CD4-positive, alpha-beta T cell (primary cell): ENCODE data around the gene PDILT. TPM values are rescaled to one million over a fixed set of nuclear protein-coding genes. Genes with fewer than 3 reads are reported as not detected.

Experiments used
- ATAC-seq: fragments of 200-7000 bp; cut with Tn5 transposase; one replicate; pipeline ENCODE4 v1.10.0; 2022; ENCODE audit warnings: mild to moderate bottlenecking; ENCODE audit not compliant: poor library complexity
- CTCF ChIA-PET: fragments of 350-600 bp; sonication (Branson Sonifier 250); formaldehyde crosslinking; loops from one replicate; lab custom pipeline; 2021; ENCODE audit warnings: antibody characterized with exemption, inconsistent platforms; lab: Charles Lee
- POLR2A ChIA-PET: fragments of 350-600 bp; sonication (Branson Sonifier 250); formaldehyde crosslinking; loops from one replicate; lab custom pipeline; 2021; ENCODE audit warnings: antibody characterized with exemption, inconsistent platforms; lab: Charles Lee
- DNase-seq, 14 experiments: peaks; one replicate each; pipeline ENCODE4 v3.0.0-alpha.2; 2013 to 2020; ENCODE audit warnings: mixed read lengths in 2 of 14
- H3K27ac ChIP-seq, 2 donors: one replicate each; pipeline versions ENCODE4 v1.5.1 to v1.7.0; 2013; ENCODE audit warnings: low read length in 2 of 2, low read depth in 1 of 2, mild to moderate bottlenecking in 1 of 2
- H3K27me3 ChIP-seq, 2 experiments: 1 replicate in 1 of 2; 2 replicates in 1 of 2; pipeline versions ENCODE4 v1.6.1 to v1.7.0; 2013; ENCODE audit warnings: low read length in 2 of 2, control low read depth in 1 of 2, mild to moderate bottlenecking in 1 of 2, moderate library complexity in 1 of 2; ENCODE audit not compliant: insufficient read depth in 2 of 2, control insufficient read depth in 1 of 2
- H3K36me3 ChIP-seq: one replicate; pipeline ENCODE4 v1.6.1; 2013; ENCODE audit warnings: low read length, control low read depth; ENCODE audit not compliant: insufficient read depth
- H3K4me1 ChIP-seq: one replicate; pipeline ENCODE4 v1.6.1; 2013; ENCODE audit warnings: low read length, control low read depth; ENCODE audit not compliant: insufficient read depth
- H3K4me3 ChIP-seq: one replicate; pipeline ENCODE4 v1.5.1; 2013; ENCODE audit warnings: mild to moderate bottlenecking, low read length, moderate library complexity
- H3K9me3 ChIP-seq, 2 experiments: 1 replicate in 1 of 2; 2 replicates in 1 of 2; pipeline versions ENCODE4 v1.6.1 to v1.7.0; 2013; ENCODE audit warnings: low read length in 2 of 2, mild to moderate bottlenecking in 2 of 2, control low read depth in 1 of 2, moderate library complexity in 1 of 2; ENCODE audit not compliant: control insufficient read depth in 1 of 2, insufficient read depth in 1 of 2
- H3K27ac Mint-ChIP-seq: one replicate; pipeline ENCODE4 v1.8.0; 2020; ENCODE audit warnings: mixed read lengths
- H3K27me3 Mint-ChIP-seq: one replicate; pipeline ENCODE4 v1.8.0; 2021; ENCODE audit warnings: mixed read lengths
- H3K36me3 Mint-ChIP-seq: one replicate; pipeline ENCODE4 v1.8.0; 2021; ENCODE audit warnings: low read depth, mixed read lengths
- H3K4me1 Mint-ChIP-seq: one replicate; pipeline ENCODE4 v1.8.0; 2021; ENCODE audit warnings: low read depth, mixed read lengths
- H3K4me3 Mint-ChIP-seq: one replicate; pipeline ENCODE4 v1.8.0; 2020; ENCODE audit warnings: mild to moderate bottlenecking, mixed read lengths
- H3K9me3 Mint-ChIP-seq: one replicate; pipeline ENCODE4 v1.8.0; 2020; ENCODE audit warnings: mixed read lengths
- intact Hi-C, 2 experiments: fragments of 100-400 bp; cut with DNase I in 1 of 2; cut with micrococcal nuclease in 1 of 2; formaldehyde crosslinking; loops; one replicate each; pipeline versions ENCODE4 v1.15.1 to v1.9.0; 2023 to 2025; cut with DNase I, micrococcal nuclease
- total RNA-seq, 174 experiments: library from RNA in 2 of 174; stranded (reverse) in 2 of 174; gene quantifications; one replicate each; pipeline ENCODE4 v1.2.3 and lab custom pipeline; 2021 to 2026
- TF ChIP-seq, protein P1 (sequence below): fragments of 200-600 bp; IDR thresholded peaks from one replicate; pipeline ENCODE4 v1.8.0; 2022; ENCODE audit warnings: antibody characterized with exemption, mild to moderate bottlenecking

The PDILT gene
- total RNA-seq, 2 experiments from 2014 or later: not detected

DNA sequence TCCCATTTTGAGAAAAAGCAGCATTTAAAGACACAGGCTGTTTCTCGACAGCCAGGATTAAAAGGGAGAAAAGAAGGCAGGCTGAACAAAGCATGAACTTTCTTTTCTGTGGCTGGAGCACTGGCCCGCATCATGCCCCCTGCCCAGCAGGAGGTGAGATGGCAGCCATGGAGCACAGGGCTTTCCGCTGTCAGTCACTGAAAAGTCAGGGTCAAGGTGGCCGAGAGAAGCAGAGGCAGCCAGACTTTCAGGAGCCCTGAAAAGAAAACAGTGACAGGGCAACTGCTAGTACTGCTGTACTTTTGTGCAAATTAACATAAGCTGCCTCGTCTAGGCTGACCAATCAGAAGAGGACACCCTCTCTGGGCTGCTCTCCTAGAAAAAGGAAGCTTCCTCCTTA is 71.4 kb downstream of the PDILT start:
- Mint-ChIP-seq H3K36me3 (no peaks in the 10 kb centered on the region), H3K4me3 (no peak overlapping the region), H3K9me3 (peaks cover 2% of the 10 kb centered on the region), H3K27me3 (peaks cover 9% of the 10 kb centered on the region), H3K27ac (no peak overlapping the region), H3K4me1 (no peaks in the 10 kb centered on the region)
- intact Hi-C loops: no loop called here
- DNase-seq: no peak
- Histone ChIP-seq H3K36me3 (no peaks in the 10 kb centered on the region), H3K27ac (no peak overlapping the region), H3K9me3 (no peaks in the 10 kb centered on the region), H3K4me1 (no peaks in the 10 kb centered on the region), H3K27me3 (no peaks in the 10 kb centered on the region), H3K4me3 (no peak overlapping the region)
- ATAC-seq: no peak
- TF ChIP-seq, protein P1, sequence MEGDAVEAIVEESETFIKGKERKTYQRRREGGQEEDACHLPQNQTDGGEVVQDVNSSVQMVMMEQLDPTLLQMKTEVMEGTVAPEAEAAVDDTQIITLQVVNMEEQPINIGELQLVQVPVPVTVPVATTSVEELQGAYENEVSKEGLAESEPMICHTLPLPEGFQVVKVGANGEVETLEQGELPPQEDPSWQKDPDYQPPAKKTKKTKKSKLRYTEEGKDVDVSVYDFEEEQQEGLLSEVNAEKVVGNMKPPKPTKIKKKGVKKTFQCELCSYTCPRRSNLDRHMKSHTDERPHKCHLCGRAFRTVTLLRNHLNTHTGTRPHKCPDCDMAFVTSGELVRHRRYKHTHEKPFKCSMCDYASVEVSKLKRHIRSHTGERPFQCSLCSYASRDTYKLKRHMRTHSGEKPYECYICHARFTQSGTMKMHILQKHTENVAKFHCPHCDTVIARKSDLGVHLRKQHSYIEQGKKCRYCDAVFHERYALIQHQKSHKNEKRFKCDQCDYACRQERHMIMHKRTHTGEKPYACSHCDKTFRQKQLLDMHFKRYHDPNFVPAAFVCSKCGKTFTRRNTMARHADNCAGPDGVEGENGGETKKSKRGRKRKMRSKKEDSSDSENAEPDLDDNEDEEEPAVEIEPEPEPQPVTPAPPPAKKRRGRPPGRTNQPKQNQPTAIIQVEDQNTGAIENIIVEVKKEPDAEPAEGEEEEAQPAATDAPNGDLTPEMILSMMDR: no peak
- ChIA-PET POLR2A (no interaction called here), CTCF (no interaction called here)

DNA sequence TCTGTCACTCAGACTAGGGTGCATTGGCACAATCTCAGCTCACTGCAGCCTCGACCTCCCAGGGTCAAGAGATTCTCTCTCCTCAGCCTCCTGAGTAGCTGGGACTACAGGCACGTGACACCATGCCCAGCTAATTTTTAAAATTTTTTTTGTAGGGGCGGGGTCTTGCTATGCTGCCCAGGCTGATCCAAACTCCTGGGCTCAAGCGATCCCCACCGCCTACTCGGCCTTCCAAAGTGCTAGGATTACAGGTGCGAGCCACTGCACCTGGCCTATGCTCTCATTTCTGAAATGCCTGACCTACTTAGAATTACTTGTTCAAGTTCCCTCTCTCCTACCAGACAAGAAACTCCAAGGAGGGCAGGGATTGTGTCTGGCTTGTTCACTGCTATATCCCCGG is 72.1 kb downstream of the PDILT start:
- TF ChIP-seq, protein P1: no peak
- DNase-seq (no peak), ATAC-seq (no peak)
- Mint-ChIP-seq H3K4me1 (no peaks in the 10 kb centered on the region), H3K27me3 (peaks cover 5% of the 10 kb centered on the region), H3K9me3 (peaks cover 2% of the 10 kb centered on the region), H3K36me3 (no peaks in the 10 kb centered on the region), H3K27ac (no peak overlapping the region), H3K4me3 (no peak overlapping the region)
- Histone ChIP-seq H3K9me3 (no peaks in the 10 kb centered on the region), H3K27me3 (no peaks in the 10 kb centered on the region), H3K4me1 (no peaks in the 10 kb centered on the region), H3K27ac (no peak overlapping the region), H3K4me3 (no peak overlapping the region), H3K36me3 (no peaks in the 10 kb centered on the region)
- CTCF ChIA-PET: no interaction called here
- POLR2A ChIA-PET: no interaction called here
- intact Hi-C loops: no loop called here

DNA sequence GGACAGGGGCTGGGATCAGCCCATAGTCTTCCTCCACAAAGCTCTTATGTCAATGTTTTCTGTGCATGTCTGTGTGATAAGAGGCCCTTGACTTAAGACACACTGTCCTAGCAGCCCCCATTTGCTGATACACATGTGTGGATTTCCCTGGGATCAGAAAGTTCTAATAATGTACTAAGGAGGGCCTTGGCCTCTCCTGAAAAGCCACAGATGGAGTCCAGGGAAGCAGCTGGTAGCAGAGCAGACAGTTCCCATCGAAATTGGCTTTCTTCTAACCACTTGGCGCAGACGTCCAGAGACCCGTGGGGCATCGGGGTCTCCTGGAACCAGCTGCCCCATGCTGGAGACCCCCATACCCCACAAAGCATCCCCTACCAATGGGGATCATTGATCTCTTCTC is 72.9 kb downstream of the PDILT start:
- no peak for DNase-seq
- Histone ChIP-seq H3K9me3 (no peaks in the 10 kb centered on the region), H3K4me3 (no peak overlapping the region), H3K4me1 (no peaks in the 10 kb centered on the region), H3K27me3 (no peaks in the 10 kb centered on the region), H3K36me3 (no peaks in the 10 kb centered on the region), H3K27ac (no peak overlapping the region)
- ChIA-PET CTCF (no interaction called here), POLR2A (no interaction called here)
- Mint-ChIP-seq H3K4me1 (no peaks in the 10 kb centered on the region), H3K4me3 (no peak overlapping the region), H3K9me3 (peaks cover 2% of the 10 kb centered on the region), H3K36me3 (no peaks in the 10 kb centered on the region), H3K27ac (no peak overlapping the region), H3K27me3 (peaks cover 5% of the 10 kb centered on the region)
- no peak for ATAC-seq
- TF ChIP-seq, protein P1: no peak
- intact Hi-C loops: no loop called here
